VCaP (cell line): ENCODE measurements around the gene NFIA.
A peak's percentile ranks its signal among the peaks of the same experiment; 100 is the strongest.

ENCODE experiments used
- H3K27ac ChIP-seq: fragments of 450-650 bp; 2 replicates; pipeline ENCODE4 v1.5.1; 2017
- TF ChIP-seq, protein P1 (sequence below): fragments of 450-650 bp; conservative IDR thresholded peaks from 2 replicates; pipeline ENCODE4 v1.5.1; 2017; ENCODE audit warnings: mild to moderate bottlenecking, moderate library complexity

NFIA gene

DNA sequence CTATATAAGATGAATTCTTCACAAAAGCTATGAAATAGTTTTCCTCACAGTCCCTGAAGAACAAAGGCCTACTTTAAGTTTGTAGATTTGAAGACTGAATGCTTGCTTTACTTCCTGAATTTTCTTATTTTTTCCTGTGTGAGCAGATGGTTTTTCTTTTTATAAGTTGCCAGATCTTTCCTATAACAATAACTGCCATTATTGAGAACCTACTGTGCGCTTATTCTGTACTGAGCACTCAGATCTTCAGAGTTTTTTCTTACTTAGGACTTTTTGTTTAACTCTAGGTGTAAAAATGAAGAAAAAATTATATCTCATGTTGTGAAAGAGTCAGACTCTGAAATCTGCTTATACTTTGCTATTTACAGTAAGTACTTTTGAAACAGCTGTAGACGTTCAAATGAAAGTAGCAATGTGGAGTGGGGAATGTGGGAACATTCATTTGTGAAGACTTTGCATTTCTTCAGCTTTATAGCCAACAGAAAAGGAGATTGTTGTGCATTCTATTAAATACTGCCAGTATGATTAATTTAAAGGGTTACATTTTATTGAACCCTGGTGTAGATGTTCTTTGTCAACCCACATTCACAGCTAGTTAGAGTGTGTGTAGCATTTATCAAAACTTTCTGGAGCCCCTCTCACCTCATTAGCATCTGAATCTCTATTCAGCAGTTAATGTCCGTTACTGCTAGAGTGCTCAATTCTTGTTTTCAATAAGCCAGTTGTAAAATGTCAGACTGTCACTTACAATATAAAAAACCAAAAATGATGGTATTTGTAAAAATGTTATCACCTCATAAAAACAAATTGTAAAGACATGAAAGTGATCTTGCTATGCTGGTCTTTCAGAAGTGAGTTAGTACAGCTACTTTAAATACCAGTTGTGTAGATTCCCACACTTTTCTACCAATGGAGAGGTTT lies 29.0 kb downstream of the NFIA start:
- H3K27ac ChIP-seq: no peak overlapping the region
- TF ChIP-seq, protein P1, sequence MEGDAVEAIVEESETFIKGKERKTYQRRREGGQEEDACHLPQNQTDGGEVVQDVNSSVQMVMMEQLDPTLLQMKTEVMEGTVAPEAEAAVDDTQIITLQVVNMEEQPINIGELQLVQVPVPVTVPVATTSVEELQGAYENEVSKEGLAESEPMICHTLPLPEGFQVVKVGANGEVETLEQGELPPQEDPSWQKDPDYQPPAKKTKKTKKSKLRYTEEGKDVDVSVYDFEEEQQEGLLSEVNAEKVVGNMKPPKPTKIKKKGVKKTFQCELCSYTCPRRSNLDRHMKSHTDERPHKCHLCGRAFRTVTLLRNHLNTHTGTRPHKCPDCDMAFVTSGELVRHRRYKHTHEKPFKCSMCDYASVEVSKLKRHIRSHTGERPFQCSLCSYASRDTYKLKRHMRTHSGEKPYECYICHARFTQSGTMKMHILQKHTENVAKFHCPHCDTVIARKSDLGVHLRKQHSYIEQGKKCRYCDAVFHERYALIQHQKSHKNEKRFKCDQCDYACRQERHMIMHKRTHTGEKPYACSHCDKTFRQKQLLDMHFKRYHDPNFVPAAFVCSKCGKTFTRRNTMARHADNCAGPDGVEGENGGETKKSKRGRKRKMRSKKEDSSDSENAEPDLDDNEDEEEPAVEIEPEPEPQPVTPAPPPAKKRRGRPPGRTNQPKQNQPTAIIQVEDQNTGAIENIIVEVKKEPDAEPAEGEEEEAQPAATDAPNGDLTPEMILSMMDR: no peak

DNA sequence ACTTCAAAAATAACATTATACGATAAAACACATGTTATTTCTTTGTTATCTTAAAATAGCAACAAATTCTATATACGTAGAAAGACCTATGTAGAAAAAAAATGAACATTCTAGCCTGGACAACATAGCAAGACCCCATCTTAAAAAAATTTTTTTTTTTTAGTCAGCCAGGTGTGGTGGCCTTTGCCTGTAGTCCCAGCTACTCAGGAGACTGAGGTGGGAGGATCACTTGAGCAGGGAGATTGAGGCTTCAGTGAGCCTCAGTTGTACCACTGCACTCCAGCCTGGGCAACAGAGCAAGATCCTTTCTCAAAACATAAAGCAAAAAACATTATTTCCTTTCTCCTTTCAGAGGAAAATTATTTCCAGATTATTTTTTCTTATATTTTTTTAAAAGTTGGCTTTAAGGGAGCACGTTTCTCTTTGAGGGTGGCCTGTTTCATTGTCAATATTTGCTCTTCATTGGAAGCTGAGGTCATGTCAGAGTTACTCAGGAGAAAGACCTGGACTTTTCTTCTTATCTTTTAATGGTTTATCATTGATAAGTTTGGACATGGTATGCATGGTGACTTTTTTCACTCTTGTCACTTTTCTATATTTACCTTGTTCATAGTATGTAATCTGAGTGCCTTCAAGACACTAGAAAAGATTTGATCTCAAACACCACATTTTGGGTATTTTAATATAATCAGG lies 32.0 kb downstream of the NFIA start:
- TF ChIP-seq, protein P1: no peak
- no peak overlapping the region for H3K27ac ChIP-seq

DNA sequence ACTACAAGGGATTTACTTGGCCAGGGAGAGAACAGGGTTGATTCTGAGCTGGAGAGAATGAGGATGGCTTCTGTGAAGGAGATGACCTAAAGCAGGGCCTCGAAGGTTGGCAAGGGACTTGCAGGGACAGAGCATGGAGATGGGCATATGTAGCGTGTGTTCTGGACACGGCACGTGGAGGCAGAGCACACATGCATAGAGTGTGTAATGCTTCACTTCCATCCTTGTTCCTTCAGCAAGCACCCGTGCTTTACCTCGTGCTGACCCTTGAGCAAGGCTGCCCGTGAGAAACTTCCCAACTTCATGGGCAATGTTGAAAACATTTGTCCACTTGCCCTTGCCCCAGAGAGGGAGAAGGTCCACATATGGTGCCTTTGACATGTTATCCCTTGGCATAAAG lies 33.1 kb downstream of the NFIA start:
- peak overlapping the region; percentile 55; the same call in 1 of the 2 replicates for H3K27ac ChIP-seq
- TF ChIP-seq, protein P1: no peak

DNA sequence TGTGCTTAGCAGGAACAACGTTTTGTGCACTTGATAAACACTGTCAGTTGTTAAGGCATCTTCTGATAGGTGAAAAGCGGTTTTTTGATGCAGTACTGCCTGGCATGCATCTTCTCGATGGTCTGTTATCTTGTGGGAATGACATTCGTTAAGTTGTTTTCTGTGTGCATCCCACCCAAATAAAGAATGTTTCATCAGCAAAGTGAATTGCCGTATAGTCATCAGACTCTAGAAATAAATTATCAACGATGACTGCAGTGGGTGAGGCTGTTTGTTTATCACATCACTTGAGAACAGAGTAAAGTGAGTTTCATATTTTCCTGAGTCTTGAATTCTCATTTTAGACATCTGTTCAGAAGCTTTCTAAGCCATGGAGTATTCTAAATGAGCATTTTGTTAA lies 34.1 kb downstream of the NFIA start:
- TF ChIP-seq, protein P1: no peak
- peak overlapping the region; percentile 55 for H3K27ac ChIP-seq

DNA sequence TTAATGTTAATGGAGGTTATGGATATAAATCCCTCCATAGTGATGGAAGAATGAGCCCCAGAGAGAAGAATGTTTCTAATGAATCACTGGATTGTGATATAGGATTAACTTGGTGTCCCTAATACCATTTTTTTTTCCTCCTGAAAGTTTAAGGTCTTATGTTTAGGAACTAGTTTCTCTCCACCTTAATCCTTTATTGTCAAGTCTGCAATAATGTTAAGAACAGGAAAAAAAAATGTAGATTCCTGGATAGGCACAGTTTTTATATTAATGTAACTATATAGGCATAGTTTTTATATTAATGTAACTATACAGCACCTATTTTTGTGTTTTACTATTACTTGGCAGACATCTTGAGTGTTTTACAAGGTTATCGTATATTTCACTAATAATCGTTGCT lies 34.9 kb downstream of the NFIA start:
- H3K27ac ChIP-seq: peak overlapping the region; percentile 55
- TF ChIP-seq, protein P1: no peak

DNA sequence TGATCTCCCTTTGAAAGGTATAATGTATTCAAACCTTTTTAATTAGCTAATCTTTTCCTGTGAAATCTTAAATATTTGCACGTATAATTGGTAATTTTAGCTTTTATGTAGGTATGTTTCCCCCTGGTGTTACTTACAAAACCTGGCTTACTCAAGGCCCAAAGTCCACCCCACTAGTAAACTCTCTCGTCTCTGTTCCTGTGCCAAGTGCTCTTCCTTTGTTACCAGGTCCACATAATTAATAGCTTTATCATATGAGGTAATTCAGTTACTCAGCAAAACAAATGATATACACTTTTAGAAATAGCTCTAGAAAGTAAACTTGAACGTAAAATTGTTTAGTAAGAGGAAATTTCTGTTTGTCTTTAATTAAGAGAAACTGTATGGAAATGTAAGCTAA lies 36.7 kb downstream of the NFIA start:
- TF ChIP-seq, protein P1: no peak

DNA sequence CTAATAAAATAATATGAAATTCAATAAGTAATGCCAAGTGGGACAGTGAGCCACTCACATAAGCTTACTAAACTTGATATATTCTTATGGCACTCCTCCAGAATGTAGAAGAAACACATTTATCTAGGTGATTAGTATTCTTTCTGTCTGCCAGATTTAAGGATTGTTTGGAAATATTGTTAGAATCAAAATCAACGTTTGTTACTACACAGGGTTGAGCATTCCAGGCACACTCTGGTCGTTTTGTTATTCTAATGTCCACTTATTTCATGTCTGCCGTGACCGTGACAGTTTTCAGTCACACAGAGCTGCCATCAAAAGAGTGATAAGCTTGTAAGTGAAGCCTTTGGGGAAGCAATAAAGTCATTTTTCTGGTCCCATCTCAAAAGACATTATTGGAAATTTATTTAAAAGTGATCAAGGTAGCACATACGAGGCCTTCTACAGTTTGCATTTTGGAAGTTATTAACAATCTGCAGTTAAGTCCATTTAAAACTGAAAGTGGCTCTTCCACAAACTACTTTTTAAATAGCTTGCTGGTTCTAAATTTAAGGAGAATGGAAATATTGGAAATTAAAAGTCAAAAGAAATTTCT lies 38.0 kb downstream of the NFIA start:
- TF ChIP-seq, protein P1: no peak
- peak overlapping the region; percentile 17; the same call in 1 of the 2 replicates for H3K27ac ChIP-seq

More for the DNA sequence above, 36.7 kb downstream of the NFIA start:
- peak overlapping the region; percentile 55; the same call in 1 of the 2 replicates for H3K27ac ChIP-seq
